ENCODE results near the gene MRPL33. TPM values are rescaled to one million over a fixed set of nuclear protein-coding genes. Genes with fewer than 3 reads are reported as not detected.
"Not testable (repeated sequence)": the region's sequence is repeated elsewhere in the genome, so short reads cannot be mapped to it uniquely, and the experiment has no call there.

The MRPL33 gene
- total RNA-seq, 1 donor from 2014 or later = 356 TPM

DNA sequence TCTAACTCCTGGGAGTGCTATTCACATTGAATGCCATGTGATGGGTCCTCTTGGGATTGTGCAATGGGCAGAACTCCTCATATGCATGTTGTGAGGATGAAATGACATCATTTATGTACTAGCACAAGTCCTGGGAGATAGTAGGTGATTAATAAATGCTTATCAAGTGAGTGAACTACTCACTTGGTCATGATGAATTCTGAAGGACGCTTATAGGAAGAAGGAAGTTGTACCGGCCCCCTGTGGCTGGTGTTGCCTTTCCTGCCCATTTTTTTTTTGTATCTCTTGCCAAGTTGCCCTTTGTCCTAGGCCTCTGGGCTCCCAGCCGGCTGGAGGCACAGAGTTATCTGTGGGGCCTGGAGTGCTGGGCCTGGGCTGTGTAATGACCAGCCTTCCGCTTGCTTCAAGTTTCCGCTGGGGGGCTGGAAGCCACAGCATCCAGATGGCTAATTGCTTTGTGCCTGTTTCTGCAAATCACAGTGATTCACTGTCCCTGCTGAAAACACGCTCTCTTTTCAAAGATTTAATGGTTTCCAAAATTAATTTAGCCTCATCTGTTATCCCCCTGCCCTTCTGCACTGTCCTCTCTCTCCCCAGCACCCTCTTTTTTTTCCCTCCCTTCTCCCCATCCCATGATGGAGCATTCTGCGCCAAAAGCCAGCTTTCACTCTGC lies 33.7 kb upstream of the MRPL33 start:
- no peak for ATAC-seq (ENCODE audit: poor library complexity)
- intact Hi-C loops (cut with DNase I) = loop anchor here (10.0 kb wide), 1 partner anchor 657 kb away; the partner anchor contains the start of gene FOSL2
- no peak for DNase-seq

- intact Hi-C loops (cut with DNase I) = loop anchor here (10.0 kb wide), 1 partner anchor 656 kb away; the partner anchor contains the start of gene FOSL2
- DNase-seq (no peak), ATAC-seq (ENCODE audit: poor library complexity) (no peak)
These were observed 33.0 kb upstream of the MRPL33 start for GRCh38 chr2:27738349-27739057.

GRCh38 chr2:27739058-27739373 lies 32.5 kb upstream of the MRPL33 start:
- intact Hi-C loops (cut with DNase I) = loop anchor here (10.0 kb wide), 1 partner anchor 656 kb away; the partner anchor contains the start of gene FOSL2

DNA sequence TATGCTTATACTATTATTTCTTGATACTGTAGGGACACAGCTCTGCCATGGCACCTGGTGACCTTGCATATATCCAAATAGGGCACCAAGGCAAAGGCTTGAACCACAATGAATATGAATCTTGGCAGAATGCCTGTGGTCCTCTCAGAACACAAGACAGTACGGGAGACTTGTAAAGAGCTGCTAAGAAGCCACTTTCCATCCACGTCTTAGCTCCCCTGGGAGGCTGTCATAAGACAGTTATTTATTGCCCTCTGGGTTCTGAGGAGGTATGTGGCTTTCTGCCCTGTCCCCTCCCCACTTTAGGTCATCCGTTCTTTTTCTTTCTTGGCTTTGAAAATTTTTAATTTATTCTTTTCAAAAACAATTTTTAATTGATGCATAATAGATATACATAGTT lies 29.8 kb upstream of the MRPL33 start:
- ATAC-seq (ENCODE audit: poor library complexity) (no peak), DNase-seq (no peak)
- intact Hi-C loops (cut with DNase I) = no loop called here

More at GRCh38 chr2:27739058-27739373, 32.5 kb upstream of the MRPL33 start:
- DNase-seq (no peak), ATAC-seq (ENCODE audit: poor library complexity) (no peak)

GRCh38 chr2:27742571-27742970 lies 28.9 kb upstream of the MRPL33 start:
- ATAC-seq (ENCODE audit: poor library complexity) (no peak), DNase-seq (no peak)
- intact Hi-C loops (cut with DNase I) = no loop called here

- intact Hi-C loops (cut with DNase I); ATAC-seq (ENCODE audit: poor library complexity); DNase-seq: not testable (repeated sequence)
These were observed 26.0 kb upstream of the MRPL33 start for GRCh38 chr2:27745494-27745893.

DNA sequence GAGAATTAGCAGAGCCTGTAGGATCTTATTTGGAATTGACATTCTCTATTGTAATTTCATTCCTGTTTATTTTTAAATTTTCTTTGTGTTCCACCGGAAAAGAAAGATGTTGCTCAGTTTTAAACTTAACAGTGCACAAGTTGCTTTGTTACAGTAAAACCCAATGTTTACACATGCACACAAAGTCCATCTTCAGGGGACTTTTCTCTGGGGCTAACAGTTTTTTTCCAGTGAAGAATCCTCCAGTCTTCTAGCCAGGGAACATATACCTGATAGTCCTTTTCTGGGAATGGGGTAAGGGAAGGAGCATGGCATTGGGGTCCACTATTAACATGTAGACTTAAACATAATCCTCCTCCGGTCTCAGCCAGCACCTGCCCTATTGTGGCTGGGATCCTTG lies 25.2 kb upstream of the MRPL33 start:
- ATAC-seq (ENCODE audit: poor library complexity) (no peak), DNase-seq (no peak)
- intact Hi-C loops (cut with DNase I) = no loop called here

DNA sequence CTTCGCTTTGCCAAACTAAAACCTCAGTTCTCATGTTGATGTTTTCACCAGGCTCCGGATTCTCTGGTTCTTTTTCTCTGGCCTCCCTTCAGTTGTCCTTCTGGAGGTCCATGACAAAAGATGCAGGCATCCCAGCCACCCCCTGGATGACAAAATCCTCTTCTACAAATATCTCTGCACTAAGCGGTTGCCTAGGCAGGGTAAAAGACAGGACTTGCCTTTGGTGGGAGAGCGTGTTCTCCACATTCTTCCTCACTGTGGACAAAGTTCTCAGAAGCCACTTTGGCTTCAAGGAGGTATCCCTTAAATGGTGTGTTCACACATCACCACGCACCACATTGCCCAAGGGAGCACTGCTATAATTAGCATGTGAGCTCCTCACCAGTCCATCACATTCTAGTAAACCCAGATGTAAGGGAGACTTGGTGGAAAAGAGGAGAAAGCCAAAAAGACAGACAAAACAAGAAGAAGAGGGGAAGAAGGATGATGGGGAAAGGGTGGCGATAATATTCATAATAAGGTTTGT lies 23.6 kb upstream of the MRPL33 start:
- ATAC-seq (ENCODE audit: poor library complexity) (peak; percentile 68), DNase-seq (no peak)
- intact Hi-C loops (cut with DNase I) = no loop called here

GRCh38 chr2:27748803-27749554 lies 22.5 kb upstream of the MRPL33 start:
- DNase-seq; ATAC-seq (ENCODE audit: poor library complexity); intact Hi-C loops (cut with DNase I): not testable (repeated sequence)

DNA sequence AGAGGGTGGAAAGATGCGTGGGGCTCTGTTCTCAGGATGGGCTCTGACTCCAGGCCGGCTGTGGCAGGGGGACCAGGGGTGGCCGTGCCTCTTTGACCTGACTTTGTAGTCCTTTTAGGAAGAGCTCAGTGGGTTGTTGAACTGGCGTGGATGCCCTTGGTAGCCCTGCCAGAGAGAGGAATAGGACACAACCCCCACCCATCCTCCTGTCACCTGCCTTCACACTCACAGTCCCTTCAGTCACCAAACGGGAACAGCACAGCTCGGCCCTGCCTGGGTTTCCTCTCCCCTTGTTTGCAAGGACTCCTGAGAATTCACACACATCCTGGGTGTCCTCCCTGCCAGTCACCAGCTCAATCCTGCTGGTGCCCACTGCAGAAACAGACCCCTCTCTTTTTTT lies 20.1 kb upstream of the MRPL33 start:
- ATAC-seq (ENCODE audit: poor library complexity) = no peak
- intact Hi-C loops (cut with DNase I) = no loop called here
- no peak for DNase-seq

- ATAC-seq (ENCODE audit: poor library complexity) (no peak), DNase-seq (no peak)
- intact Hi-C loops (cut with DNase I) = no loop called here
These were observed 18.8 kb upstream of the MRPL33 start for GRCh38 chr2:27752551-27753237.

GRCh38 chr2:27754138-27754588 lies 17.4 kb upstream of the MRPL33 start:
- intact Hi-C loops (cut with DNase I) = no loop called here
- ATAC-seq (ENCODE audit: poor library complexity) = peak; percentile 88
- DNase-seq = peak; percentile 89

DNA sequence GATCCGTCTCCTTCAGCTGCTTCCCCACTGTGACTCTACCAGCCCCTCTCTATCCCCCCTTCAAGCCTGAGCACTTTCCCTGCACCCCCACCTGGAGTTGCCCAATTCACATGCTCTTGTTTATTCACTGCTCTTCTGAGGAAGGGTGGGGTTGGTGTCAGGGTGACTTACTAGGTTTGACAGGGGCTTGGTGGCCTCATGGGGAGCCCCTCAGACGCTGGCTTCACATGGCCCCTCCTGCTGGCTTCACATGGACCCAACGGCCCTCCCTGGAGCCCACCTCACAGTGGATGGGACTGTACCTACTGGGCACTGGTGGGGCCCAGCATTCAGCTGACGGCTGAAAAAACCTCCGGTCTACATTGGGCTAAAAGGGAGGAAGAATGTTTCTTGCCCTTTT lies 16.7 kb upstream of the MRPL33 start:
- ATAC-seq (ENCODE audit: poor library complexity) = no peak

GRCh38 chr2:27756091-27756490 lies 15.4 kb upstream of the MRPL33 start:
- ATAC-seq (ENCODE audit: poor library complexity) = no peak

More for the DNA sequence above, 16.7 kb upstream of the MRPL33 start:
- DNase-seq = no peak
- intact Hi-C loops (cut with DNase I) = loop anchor here (5.0 kb wide), 1 partner anchor 697 kb away; no protein-coding TSS in a partner anchor

DNA sequence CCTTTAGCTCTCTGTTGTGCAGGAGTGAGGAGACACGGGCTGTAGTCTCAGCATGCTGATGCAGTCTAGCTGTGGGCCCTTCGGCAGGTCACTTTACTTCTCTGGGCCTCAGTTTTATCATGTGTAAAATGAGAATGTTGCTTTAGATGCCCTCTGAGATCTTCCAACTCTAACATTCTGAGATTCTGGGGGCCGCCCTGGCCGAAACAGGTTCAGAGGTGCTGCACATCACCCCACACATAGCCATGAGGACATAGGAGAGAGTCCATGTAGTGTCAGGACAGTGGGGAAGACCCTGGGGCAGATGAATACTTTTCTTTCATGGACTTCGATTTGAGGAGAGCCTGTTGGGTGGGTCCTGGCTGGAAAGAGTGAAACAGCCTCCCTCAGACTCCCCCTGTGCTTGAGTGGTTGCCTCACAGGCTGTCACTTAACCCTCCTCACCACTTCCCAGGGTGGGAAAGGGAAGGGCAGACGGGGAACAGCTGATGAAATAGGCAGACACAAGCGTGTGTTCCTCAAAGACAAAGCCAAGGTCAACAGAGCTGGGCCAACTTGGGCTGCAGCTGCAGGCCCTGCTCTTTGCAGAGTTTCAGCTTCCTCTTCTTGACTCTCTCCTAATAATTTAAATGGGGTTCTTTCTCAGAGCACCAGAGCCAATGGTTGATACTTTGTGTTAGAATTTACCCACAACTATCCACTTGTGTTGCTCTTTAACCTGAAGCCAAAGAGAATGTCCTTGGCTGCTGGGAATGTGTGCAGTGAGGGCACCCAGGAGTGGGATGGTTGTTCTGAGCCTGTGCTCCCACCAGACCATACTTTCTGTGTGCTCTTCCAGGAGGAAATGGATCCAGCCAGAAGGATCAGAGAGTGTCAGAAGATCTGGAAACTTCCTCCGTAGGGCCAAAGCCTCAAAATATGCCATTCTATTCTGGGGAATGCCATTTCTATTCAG lies 14.7 kb upstream of the MRPL33 start:
- DNase-seq (no peak), ATAC-seq (ENCODE audit: poor library complexity) (peak; percentile 76)
- intact Hi-C loops (cut with DNase I) = loop anchor here (5.0 kb wide), 1 partner anchor 695 kb away; no protein-coding TSS in a partner anchor

More at GRCh38 chr2:27756091-27756490, 15.4 kb upstream of the MRPL33 start:
- no peak for DNase-seq
- intact Hi-C loops (cut with DNase I) = loop anchor here (5.0 kb wide), 1 partner anchor 696 kb away; no protein-coding TSS in a partner anchor

DNA sequence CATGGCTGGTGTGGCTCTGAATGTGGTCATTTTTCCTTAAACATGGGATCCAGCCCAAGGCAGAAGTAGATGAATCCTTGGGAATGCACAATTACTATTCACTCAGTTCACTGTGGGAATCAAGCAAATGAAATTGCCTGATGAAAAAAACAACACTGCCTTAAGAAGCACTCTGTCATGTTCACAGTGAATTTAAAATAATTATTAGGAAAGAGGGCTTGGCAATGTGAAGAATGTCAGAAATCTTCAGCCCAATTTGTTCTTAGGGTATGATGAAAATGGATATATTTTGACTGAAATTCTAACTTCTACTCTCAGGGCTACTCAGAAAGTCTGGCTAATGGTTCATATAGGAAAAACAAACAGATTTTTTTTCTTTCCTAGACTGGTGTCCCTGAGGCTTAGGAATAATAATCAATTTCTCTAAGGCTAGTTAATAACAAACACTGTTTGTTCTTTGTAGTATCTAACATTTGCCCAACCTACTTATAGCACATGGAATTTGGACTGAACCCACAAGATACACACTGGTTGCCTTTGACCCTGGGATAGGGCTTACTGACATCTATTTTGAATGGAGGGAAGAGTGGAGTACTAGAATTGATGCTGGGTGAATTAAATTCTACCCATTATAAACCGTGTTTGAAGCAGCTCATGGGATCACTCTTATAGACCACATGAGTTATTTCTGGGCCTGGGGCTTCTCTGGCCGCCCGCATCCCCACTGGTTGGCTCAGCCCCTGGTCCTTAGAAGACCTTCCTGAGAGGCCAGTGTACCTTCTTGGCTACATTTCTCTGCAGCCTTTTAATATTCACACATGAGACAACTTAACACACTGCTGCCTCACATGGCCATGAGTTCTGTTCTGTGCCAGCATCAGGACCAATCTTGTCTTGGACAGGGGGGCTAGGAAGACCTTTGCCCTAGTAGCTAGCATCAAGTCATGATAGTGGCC lies 8.3 kb upstream of the MRPL33 start:
- no peak for ATAC-seq (ENCODE audit: poor library complexity)
- intact Hi-C loops (cut with DNase I) = no loop called here
- no peak for DNase-seq

All from Right ventricle myocardium superior (tissue), 1 donor.